Measurements from ENCODE around the gene TAC3.

The TAC3 gene

DNA sequence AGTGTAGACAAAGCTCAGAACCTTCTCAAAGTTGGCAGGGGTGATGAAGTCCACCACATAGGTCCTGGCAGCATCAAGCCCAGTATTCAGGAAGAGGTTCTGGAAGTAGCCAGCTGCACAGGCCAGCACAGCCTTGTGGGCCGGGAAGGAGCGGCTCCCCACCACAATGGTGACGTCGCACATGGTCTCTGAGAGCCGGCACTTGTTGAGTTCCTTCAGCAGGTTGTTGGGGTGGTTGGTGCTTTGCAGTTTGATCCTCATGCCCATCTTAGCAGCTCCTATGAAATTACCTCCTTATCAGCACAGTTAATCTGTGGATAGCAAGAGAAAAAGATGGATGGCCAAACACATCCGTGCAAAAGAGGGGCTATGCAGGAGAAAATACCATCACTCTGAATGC is 11.7 kb downstream of the TAC3 start:
- DNase-seq (ENCODE audit: insufficient read length, low spot score) (no peak), FAIRE-seq (no peak)
- TF ChIP-seq POLR2A (IDR thresholded peaks at IDR 0.05; ENCODE audit: low read depth, low read length), result no peak

DNA sequence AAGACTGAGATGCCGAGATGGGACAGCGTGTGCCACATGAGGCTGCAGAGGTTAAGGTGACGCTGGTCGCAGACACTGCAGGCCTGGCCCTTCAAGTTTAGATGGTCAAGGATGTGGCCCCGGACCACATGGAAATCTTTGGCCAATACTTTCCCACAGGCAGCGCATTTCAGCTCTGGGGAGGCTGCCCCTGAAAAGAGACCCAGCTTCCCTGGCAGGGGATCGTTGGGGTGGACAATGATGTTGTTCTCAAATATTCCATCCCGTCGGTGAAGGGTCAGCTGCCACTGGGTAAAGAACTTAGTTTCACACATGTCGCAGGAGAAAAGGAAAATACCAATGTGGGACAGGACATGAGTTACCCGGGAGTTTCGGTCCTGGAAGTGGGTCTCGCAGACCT is 12.9 kb downstream of the TAC3 start:
- FAIRE-seq (no peak), DNase-seq (ENCODE audit: insufficient read length, low spot score) (no peak)
- no peak for TF ChIP-seq POLR2A (IDR thresholded peaks at IDR 0.05; ENCODE audit: low read depth, low read length)

DNA sequence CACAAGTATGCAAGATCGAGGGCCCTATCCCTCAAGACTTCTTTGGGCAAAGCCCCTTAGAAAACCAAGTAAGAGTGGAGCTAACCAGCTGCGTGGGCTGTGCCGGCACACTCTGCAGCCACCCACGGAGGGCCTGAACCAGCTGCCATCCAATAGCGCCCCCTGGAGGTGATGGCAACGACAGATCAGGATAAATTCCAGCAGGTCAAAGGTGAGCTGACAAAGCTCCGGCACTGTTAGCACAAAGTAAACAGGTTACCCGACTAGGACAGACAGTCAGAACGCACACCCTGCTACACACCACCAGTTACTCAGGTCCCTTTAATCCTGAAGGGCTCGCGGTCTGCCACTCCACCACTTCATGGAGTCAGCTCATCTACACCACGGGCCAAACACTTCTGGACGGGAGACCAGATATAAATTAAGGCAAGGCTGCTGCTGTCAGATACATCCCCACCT is 14.9 kb downstream of the TAC3 start:
- no peak for TF ChIP-seq POLR2A (IDR thresholded peaks at IDR 0.05; ENCODE audit: low read depth, low read length)
- DNase-seq (ENCODE audit: insufficient read length, low spot score) (peak; percentile 74), FAIRE-seq (no peak)

DNA sequence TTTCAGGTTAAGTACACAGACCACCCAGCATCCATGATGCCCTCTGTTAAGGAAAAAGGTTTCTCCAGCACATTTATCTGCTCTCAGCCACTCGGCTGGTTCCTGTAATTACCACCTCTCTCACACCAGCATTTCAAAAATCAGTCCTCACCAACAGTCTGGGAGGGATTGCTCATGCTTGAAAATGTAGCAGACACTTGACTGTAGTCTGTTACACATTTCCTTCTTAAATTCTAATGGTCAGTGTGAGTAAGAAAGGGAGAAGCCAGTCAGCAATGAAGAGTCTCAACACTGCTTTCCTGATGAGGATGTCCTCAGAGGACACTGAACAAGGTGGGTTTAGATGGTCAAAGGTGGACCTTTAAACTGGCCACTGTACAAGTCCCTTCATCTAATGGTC is 15.9 kb downstream of the TAC3 start:
- no peak for FAIRE-seq
- TF ChIP-seq POLR2A (IDR thresholded peaks at IDR 0.05; ENCODE audit: low read depth, low read length), result no peak
- peak; percentile 32 for DNase-seq (ENCODE audit: insufficient read length, low spot score)

DNA sequence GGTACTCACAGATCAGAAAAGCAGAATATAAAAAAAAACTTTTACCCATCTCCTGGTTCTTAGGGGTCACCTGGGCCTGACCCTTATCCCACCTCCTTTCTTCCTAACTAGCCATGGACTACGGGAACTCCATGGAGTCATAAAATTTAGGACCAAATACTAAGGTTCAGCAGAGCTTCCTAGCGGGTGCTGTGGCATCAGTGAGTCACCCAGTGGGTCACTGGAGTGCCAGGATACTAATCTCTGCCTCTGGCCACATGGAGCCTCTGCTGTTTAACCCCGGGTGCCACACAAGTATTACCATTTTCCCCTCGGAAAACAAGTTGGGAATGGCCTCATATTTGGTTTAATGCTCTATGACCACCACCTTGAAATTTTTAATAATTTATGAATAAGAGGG is 16.9 kb downstream of the TAC3 start:
- no peak for TF ChIP-seq POLR2A (IDR thresholded peaks at IDR 0.05; ENCODE audit: low read depth, low read length)
- FAIRE-seq (no peak), DNase-seq (ENCODE audit: insufficient read length, low spot score) (peak; percentile 59)

DNA sequence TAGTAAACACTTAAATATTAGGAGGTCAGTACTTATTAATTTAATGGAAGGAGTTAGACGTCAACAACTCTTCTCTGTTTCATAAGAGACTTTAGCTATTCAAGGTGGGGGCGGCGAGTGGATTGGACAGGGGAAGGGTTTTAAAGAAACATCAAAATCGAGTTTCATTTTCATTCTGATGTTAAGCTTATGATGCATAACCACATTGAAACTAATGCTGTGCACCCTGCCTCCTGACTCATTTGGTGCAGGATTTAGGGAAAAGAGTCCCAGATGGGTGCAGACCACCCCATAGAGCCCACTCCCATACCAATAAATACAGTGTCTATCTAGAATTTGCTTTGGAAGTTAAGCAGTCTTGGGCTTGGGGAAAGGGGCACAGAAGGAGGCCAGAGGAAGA is 17.3 kb downstream of the TAC3 start:
- no peak for TF ChIP-seq POLR2A (IDR thresholded peaks at IDR 0.05; ENCODE audit: low read depth, low read length)
- no peak for FAIRE-seq
- no peak for DNase-seq (ENCODE audit: insufficient read length, low spot score)

DNA sequence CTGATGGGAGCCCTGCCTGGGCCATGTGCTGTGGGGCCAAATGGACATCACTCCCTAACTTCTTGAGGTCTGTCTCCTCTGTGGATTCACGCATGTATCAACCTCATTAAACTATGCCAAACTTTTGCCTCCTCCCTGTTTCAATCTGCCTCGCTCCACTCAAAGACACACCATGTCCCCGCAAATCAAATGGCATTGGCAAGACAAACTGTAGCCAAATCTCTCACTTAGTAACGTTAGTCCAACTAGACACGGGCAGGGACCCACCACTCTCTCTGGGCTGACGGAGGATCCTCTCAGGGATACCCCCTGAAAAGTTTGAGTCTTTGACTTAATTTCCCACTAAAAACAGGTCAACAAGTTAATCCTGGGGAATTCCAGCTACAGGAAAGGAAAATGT is 18.0 kb downstream of the TAC3 start:
- DNase-seq (ENCODE audit: insufficient read length, low spot score) (no peak), FAIRE-seq (no peak)
- TF ChIP-seq POLR2A (IDR thresholded peaks at IDR 0.05; ENCODE audit: low read depth, low read length), result no peak

DNA sequence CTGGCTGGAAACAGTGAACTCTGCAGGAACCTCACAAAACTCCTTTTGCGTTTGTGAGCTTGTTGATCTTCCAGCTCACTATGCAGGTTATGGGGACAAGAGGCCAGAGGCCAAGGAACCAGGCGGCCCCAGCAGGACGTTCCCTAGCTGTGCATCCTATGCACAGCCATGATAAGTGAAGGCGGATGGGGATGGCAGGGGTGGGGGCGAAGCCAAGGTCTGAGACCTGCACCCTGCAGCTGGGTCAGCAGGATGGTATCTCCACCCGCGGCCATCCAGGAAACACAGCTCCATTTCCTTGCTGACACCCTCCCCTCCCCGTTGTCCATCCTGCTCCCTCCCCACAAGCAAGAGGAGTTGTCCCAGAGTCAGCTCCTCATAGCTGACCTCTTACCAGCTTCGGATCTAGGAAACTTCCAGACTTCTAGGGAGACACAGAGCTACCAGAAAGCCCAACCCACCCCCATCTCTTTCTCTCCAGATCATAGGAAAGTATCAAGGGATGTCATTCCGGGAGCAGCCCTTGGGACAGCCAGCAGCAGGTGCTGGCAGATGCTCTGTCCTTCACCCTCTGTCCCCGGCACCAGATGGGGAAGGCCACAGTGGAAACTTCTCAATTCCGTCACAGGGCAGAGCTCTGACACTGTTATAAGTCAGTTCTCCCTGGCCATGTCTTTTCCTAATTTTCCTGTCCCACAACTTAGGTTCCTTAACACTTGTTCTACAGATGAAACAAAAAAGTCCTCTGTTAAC is 19.4 kb downstream of the TAC3 start:
- FAIRE-seq, result no peak
- no peak for TF ChIP-seq POLR2A (IDR thresholded peaks at IDR 0.05; ENCODE audit: low read depth, low read length)
- DNase-seq (ENCODE audit: insufficient read length, low spot score), result no peak

DNA sequence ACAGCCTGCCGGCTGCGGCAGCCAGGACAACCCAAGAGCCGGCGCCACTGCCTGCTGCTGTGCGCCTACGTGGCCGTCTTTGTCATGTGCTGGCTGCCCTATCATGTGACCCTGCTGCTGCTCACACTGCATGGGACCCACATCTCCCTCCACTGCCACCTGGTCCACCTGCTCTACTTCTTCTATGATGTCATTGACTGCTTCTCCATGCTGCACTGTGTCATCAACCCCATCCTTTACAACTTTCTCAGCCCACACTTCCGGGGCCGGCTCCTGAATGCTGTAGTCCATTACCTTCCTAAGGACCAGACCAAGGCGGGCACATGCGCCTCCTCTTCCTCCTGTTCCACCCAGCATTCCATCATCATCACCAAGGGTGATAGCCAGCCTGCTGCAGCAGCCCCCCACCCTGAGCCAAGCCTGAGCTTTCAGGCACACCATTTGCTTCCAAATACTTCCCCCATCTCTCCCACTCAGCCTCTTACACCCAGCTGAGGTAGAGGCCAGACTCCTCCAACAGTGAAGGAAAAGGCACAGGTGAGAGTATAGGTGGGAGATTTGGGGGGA is 20.3 kb downstream of the TAC3 start:
- FAIRE-seq (no peak), DNase-seq (ENCODE audit: insufficient read length, low spot score) (no peak)
- TF ChIP-seq POLR2A (IDR thresholded peaks at IDR 0.05; ENCODE audit: low read depth, low read length), result no peak

DNA sequence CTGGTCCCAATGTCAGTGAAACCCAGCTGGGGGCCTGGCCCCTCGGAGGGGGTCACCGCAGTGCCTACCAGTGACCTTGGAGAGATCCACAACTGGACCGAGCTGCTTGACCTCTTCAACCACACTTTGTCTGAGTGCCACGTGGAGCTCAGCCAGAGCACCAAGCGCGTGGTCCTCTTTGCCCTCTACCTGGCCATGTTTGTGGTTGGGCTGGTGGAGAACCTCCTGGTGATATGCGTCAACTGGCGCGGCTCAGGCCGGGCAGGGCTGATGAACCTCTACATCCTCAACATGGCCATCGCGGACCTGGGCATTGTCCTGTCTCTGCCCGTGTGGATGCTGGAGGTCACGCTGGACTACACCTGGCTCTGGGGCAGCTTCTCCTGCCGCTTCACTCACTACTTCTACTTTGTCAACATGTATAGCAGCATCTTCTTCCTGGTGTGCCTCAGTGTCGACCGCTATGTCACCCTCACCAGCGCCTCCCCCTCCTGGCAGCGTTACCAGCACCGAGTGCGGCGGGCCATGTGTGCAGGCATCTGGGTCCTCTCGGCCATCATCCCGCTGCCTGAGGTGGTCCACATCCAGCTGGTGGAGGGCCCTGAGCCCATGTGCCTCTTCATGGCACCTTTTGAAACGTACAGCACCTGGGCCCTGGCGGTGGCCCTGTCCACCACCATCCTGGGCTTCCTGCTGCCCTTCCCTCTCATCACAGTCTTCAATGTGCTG is 21.0 kb downstream of the TAC3 start:
- no peak for TF ChIP-seq POLR2A (IDR thresholded peaks at IDR 0.05; ENCODE audit: low read depth, low read length)
- no peak for DNase-seq (ENCODE audit: insufficient read length, low spot score)
- FAIRE-seq, result no peak

DNA sequence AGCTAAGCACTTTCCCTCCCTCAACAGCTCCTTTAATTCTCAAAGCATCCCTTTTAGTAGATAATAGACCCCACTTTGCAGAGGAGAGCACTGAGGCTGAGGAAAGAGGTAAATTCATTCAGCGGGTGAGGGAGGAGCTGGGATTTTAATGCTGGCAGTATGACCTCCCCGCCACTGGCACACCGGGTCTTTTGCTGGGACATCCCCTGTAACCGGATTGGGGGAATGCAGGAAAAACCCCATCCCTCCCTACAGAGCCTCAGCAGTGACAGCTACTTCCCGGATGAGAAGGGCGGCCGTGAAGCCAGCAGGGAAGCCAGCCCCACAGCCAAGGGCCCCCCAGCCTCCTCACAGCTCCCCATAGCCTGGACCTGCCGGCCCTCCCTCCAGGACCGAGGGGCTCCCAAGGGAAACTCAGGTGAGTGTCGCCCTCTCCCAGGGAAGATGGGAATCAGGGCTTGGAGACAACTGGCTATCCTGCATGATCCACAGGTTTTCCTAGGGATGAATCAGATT is 22.0 kb downstream of the TAC3 start:
- no peak for DNase-seq (ENCODE audit: insufficient read length, low spot score)
- no peak for FAIRE-seq
- no peak for TF ChIP-seq POLR2A (IDR thresholded peaks at IDR 0.05; ENCODE audit: low read depth, low read length)

DNA sequence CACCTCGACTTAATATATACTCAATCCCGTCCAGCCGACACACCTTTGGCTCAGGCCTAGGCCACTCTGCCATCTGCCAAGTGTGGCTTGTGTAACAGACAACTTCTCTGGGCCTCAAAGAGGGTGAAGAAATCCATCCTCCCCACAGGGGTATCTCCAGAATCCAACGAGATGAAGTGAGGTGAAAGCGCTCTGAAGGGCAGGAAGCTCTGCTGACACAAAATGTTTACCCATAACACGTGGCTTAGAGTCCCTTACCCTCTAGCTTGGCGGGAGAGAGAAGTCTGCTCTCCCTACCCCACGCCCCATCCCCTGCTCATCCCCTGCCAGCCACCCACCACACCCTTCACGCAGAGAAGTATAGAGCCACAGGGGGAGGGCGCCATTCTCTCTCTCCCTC is 23.0 kb downstream of the TAC3 start:
- no peak for FAIRE-seq
- no peak for TF ChIP-seq POLR2A (IDR thresholded peaks at IDR 0.05; ENCODE audit: low read depth, low read length)

DNA sequence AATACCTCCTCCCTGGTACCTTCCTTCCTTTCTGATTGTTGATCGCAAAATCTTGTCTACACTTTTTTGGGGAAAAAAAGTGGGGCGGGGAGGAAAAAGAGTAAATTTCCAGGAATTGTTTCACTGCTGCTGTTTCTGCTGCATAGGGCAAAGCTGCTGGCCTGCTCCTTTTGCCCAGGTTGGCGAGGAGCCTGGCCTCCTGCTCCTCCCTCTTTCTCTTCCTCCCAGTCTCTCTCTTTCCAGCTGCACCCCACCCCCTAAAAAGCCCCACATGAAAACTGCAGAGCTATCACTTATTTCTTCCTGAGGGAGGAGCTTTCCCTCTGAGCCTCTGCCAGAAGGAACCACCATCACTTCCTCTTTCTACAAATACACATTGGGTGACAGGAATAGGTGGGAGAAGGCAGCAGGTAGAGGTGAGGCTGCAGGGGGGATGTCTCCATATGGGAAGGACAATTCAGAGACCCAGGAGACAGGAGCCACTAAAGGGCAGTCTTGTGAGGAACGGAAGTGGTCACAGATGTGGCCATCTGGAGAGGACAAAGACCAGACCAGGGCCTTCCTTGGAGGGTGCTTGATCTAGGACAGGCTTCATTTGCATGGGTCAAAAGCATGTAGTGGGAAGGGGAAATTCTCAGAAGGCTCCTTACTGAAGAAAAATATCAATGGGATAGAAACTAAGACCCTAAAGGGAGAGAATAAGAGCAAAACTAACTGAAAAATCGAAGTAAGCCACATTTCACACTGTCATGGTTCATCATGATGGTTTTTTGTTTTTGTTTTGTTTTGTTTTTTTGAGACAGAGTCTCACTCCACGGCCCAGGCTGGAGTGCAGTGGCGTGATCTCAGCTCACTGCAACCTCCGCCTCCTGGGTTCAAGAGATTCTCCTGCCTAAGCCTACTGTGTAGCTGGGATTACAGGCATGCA is 24.7 kb downstream of the TAC3 start:
- no peak for DNase-seq (ENCODE audit: insufficient read length, low spot score)
- no peak for TF ChIP-seq POLR2A (IDR thresholded peaks at IDR 0.05; ENCODE audit: low read depth, low read length)
- no peak for FAIRE-seq

More for the DNA sequence above, 23.0 kb downstream of the TAC3 start:
- DNase-seq (ENCODE audit: insufficient read length, low spot score), result no peak

All from H54 (cell line).